CD4-positive, CD25-positive, alpha-beta regulatory T cell (primary cell): Measurements from ENCODE around the gene ITPKB. TPM values are rescaled to one million over a fixed set of nuclear protein-coding genes. Genes with fewer than 3 reads are reported as not detected.
"Not testable (repeated sequence)": the region's sequence is repeated elsewhere in the genome, so short reads cannot be mapped to it uniquely, and the experiment has no call there.

Experiments
- ATAC-seq, 2 donors: fragments of 150-1000 bp; cut with Tn5 transposase; one replicate each; pipeline ENCODE4 v1.10.0; 2021; ENCODE audit warnings: low read depth in 2 of 2, moderate number of reproducible peaks in 2 of 2, moderate library complexity in 1 of 2
- DNase-seq, 3 donors: peaks; one replicate each; pipeline versions ENCODE4 v3.0.0 to v3.0.0-alpha.2; 2012 to 2022; ENCODE audit warnings: mixed read lengths in 1 of 3
- H3K27ac ChIP-seq: one replicate; pipeline ENCODE4 v1.7.0; 2013; ENCODE audit warnings: mild to moderate bottlenecking, low read length; ENCODE audit not compliant: insufficient read depth, poor library complexity, severe bottlenecking
- H3K27me3 ChIP-seq: one replicate; pipeline ENCODE4 v1.7.0; 2013; ENCODE audit warnings: low read length; ENCODE audit not compliant: control insufficient read depth, insufficient read depth
- H3K36me3 ChIP-seq: one replicate; pipeline ENCODE4 v1.7.0; 2013; ENCODE audit warnings: mild to moderate bottlenecking, low read length, moderate library complexity; ENCODE audit not compliant: control insufficient read depth, insufficient read depth
- H3K4me1 ChIP-seq: 2 replicates; pipeline ENCODE4 v1.7.0; 2013; ENCODE audit warnings: mild to moderate bottlenecking, low read length; ENCODE audit not compliant: insufficient read depth, control insufficient read depth, poor library complexity, severe bottlenecking
- H3K4me3 ChIP-seq: one replicate; pipeline ENCODE4 v1.7.0; 2013; ENCODE audit warnings: low read depth, mild to moderate bottlenecking, low read length, moderate library complexity
- H3K9me3 ChIP-seq, 2 experiments: 1 replicate in 1 of 2; 2 replicates in 1 of 2; pipeline ENCODE4 v1.7.0; 2013; ENCODE audit warnings: low read length in 2 of 2, mild to moderate bottlenecking in 1 of 2, moderate library complexity in 1 of 2; ENCODE audit not compliant: control insufficient read depth in 2 of 2
- H3K27ac Mint-ChIP-seq, 3 donors: one replicate each; pipeline ENCODE4 v1.8.0; 2020 to 2022; ENCODE audit warnings: mild to moderate bottlenecking in 3 of 3, mixed read lengths in 3 of 3, moderate library complexity in 2 of 3
- H3K27me3 Mint-ChIP-seq: one replicate; pipeline ENCODE4 v1.8.0; 2022; ENCODE audit warnings: mild to moderate bottlenecking, mixed read lengths
- H3K36me3 Mint-ChIP-seq: one replicate; pipeline ENCODE4 v1.8.0; 2020; ENCODE audit warnings: mixed read lengths
- H3K4me1 Mint-ChIP-seq, 4 donors: one replicate each; pipeline ENCODE4 v1.8.0; 2020 to 2022; ENCODE audit warnings: mixed read lengths in 4 of 4, mild to moderate bottlenecking in 1 of 4
- H3K4me3 Mint-ChIP-seq, 4 donors: one replicate each; pipeline ENCODE4 v1.8.0; 2020 to 2022; ENCODE audit warnings: mild to moderate bottlenecking in 4 of 4, mixed read lengths in 4 of 4, moderate library complexity in 3 of 4
- H3K9me3 Mint-ChIP-seq, 7 donors: one replicate each; pipeline ENCODE4 v1.8.0; 2020 to 2022; ENCODE audit warnings: mixed read lengths in 7 of 7, mild to moderate bottlenecking in 3 of 7, moderate library complexity in 2 of 7
- polyA plus RNA-seq, 4 donors: library from polyadenylated mRNA; unstranded; fragments of 300-500 nt; fragmentation: Illumina TruSeq; gene quantifications; one replicate each; pipeline ENCODE4 v1.2.3, GENCODE V29; 2021
- total RNA-seq: library from RNA; stranded (reverse); gene quantifications from one replicate; pipeline ENCODE4 v1.2.3, GENCODE V29; 2022

ITPKB gene
- total and polyA plus RNA-seq, 5 donors from 2014 or later, result 38.5 to 216 (median 48.0) TPM

DNA sequence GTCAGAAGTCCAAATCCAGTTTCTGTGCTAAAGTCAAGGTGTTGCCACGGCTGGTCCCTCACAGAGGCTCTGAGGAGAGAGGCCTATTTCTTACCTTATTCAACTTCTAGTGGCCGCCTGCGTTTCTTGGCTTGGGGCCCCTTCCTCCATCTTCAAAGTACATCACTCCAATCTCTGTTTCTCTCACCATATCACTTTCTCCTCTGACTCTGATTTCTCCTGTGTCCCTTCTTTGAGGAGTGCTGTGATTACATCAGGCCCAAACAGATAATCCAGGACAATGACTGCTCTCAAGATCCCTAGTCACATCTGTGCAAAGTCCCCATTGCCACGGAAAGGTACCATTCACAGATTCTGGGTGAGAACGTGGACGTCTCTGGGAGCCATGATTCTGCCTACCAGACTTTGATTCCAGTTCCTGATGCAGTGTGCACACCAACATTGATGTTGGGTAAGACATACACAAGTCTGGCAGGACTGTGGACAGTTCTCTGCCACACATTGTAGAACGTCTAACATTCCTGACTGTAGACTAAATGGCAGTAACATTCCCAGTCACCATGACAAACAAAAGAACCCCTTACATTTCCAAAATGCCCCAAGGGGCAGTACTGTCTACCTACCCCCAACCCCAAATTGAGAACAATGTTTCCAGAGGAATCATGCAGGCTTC is 43.0 kb upstream of the ITPKB start:
- ATAC-seq, result no peak
- H3K36me3 Mint-ChIP-seq, result no peaks in the 10 kb centered on the region
- H3K4me3 Mint-ChIP-seq, result no peak overlapping the region
- H3K9me3 ChIP-seq, result peaks cover 0 to 1% of the 10 kb centered on the region in 2 experiments
- peaks cover 0 to 10% (median 6%) of the 10 kb centered on the region in 4 donors for H3K4me1 Mint-ChIP-seq
- H3K4me1 ChIP-seq, result no peaks in the 10 kb centered on the region
- H3K27me3 ChIP-seq, result no peaks in the 10 kb centered on the region
- H3K9me3 Mint-ChIP-seq, result peaks cover 0 to 3% (median 0%) of the 10 kb centered on the region in 7 donors
- H3K27ac Mint-ChIP-seq, result peak overlapping the region in 1 of 3 donors; percentile 10
- no peaks in the 10 kb centered on the region for H3K27me3 Mint-ChIP-seq
- H3K27ac ChIP-seq, result no peak overlapping the region
- DNase-seq, result no peak
- H3K36me3 ChIP-seq, result no peaks in the 10 kb centered on the region
- no peak overlapping the region for H3K4me3 ChIP-seq

- Histone ChIP-seq H3K36me3 (no peaks in the 10 kb centered on the region), H3K4me3 (no peak overlapping the region), H3K9me3 (peaks cover 0 to 1% of the 10 kb centered on the region in 2 experiments), H3K27ac (no peak overlapping the region), H3K27me3 (no peaks in the 10 kb centered on the region), H3K4me1 (no peaks in the 10 kb centered on the region)
- ATAC-seq (no peak), DNase-seq (no peak)
- no peak overlapping the region for H3K27ac Mint-ChIP-seq
- H3K27me3 Mint-ChIP-seq, result peaks cover 5% of the 10 kb centered on the region
- peaks cover 0 to 10% (median 6%) of the 10 kb centered on the region in 4 donors for H3K4me1 Mint-ChIP-seq
- H3K4me3 Mint-ChIP-seq, result peak overlapping the region in 1 of 4 donors; percentile 57
- no peaks in the 10 kb centered on the region for H3K36me3 Mint-ChIP-seq
- peaks cover 0 to 3% (median 0%) of the 10 kb centered on the region in 7 donors for H3K9me3 Mint-ChIP-seq
These were observed 40.5 kb upstream of the ITPKB start for GRCh38 chr1:226779561-226779960.

DNA sequence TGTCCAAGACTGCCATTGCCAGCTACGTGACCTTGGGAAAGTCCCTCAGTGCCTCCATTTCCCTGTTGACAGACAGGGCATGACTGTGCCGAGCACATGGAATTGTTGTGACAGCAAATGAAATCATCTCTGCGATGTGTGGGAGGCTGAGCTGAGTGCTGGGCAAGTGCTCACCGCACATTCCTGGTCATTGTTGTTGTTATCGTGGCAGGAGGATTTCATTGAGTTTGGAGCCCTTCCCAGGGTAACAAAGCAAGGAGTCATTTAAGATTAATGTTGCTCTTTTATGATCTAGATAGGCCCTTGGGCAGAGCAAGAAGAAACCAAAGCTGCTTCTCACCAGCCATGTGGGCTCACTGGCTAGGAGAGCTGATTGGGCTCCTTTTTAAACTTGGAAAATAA is 39.6 kb upstream of the ITPKB start:
- Mint-ChIP-seq H3K9me3 (peaks cover 0 to 3% (median 0%) of the 10 kb centered on the region in 7 donors), H3K27me3 (peaks cover 5% of the 10 kb centered on the region), H3K4me3 (no peak overlapping the region), H3K4me1 (peaks cover 0 to 10% (median 6%) of the 10 kb centered on the region in 4 donors), H3K36me3 (no peaks in the 10 kb centered on the region), H3K27ac (no peak overlapping the region)
- Histone ChIP-seq H3K9me3 (peaks cover 0 to 1% of the 10 kb centered on the region in 2 experiments), H3K36me3 (no peaks in the 10 kb centered on the region), H3K27me3 (no peaks in the 10 kb centered on the region), H3K27ac (no peak overlapping the region), H3K4me1 (no peaks in the 10 kb centered on the region), H3K4me3 (no peak overlapping the region)
- ATAC-seq (no peak), DNase-seq (no peak)

GRCh38 chr1:226776975-226777374 is 37.9 kb upstream of the ITPKB start:
- Histone ChIP-seq H3K4me1 (no peaks in the 10 kb centered on the region), H3K36me3 (no peaks in the 10 kb centered on the region), H3K27me3 (no peaks in the 10 kb centered on the region), H3K9me3 (peaks cover 0 to 1% of the 10 kb centered on the region in 2 experiments), H3K27ac (no peak overlapping the region), H3K4me3 (no peak overlapping the region)
- DNase-seq (no peak), ATAC-seq (no peak)
- Mint-ChIP-seq H3K36me3 (no peaks in the 10 kb centered on the region), H3K4me3 (no peak overlapping the region), H3K27me3 (peaks cover 5% of the 10 kb centered on the region), H3K4me1 (peaks cover 0 to 10% (median 6%) of the 10 kb centered on the region in 4 donors), H3K27ac (no peak overlapping the region), H3K9me3 (peaks cover 0 to 3% (median 0%) of the 10 kb centered on the region in 7 donors)

- no peaks in the 10 kb centered on the region for H3K36me3 ChIP-seq
- H3K27me3 Mint-ChIP-seq, result peaks cover 5% of the 10 kb centered on the region
- DNase-seq (no peak), ATAC-seq (no peak)
- no peak overlapping the region for H3K27ac ChIP-seq
- peaks cover 0 to 1% of the 10 kb centered on the region in 2 experiments for H3K9me3 ChIP-seq
- H3K27me3 ChIP-seq, result no peaks in the 10 kb centered on the region
- H3K4me3 Mint-ChIP-seq, result no peak overlapping the region
- no peaks in the 10 kb centered on the region for H3K36me3 Mint-ChIP-seq
- H3K4me1 ChIP-seq, result no peaks in the 10 kb centered on the region
- no peak overlapping the region for H3K27ac Mint-ChIP-seq
- H3K9me3 Mint-ChIP-seq, result peaks cover 0 to 3% (median 0%) of the 10 kb centered on the region in 7 donors
- H3K4me1 Mint-ChIP-seq, result peaks cover 0 to 10% (median 5%) of the 10 kb centered on the region in 4 donors
- no peak overlapping the region for H3K4me3 ChIP-seq
These were observed 37.0 kb upstream of the ITPKB start for GRCh38 chr1:226776066-226776465.

DNA sequence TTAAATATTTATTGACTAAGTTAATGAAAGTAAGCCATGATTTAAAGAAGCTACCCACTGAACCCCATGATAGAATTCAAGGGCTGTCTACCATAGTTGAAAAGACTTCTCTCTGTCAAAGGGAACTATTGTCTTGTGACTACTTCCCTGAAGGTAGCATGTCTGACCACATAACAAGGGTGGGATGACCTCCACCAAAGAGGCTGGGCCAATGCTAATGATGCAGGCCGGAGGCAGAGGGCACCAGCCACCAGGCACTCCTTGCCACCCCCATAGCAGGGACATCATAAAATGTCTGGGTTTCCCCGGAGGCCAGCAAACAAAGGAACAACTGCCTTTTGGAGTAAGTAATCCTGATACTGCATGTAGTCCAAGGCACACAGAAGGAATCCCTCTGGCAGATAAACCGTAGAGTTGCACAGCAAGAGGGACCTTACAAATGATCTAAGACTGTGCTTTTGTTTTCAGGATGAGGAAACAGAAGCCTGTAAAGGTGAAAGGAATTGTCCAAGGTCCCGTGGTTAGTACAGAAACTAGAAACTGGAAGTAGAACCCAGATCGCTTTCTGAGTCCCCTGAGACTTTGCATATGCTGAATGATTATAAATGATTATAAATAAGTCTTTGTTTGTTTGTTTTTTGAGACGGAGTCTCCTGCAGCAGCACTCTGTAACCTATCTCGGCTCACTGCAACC is 33.5 kb upstream of the ITPKB start:
- no peak for ATAC-seq
- H3K36me3 ChIP-seq, result no peaks in the 10 kb centered on the region
- Mint-ChIP-seq H3K9me3 (no peaks in the 10 kb centered on the region), H3K4me3 (no peak overlapping the region), H3K27ac (no peak overlapping the region), H3K27me3 (peaks cover 11% of the 10 kb centered on the region), H3K36me3 (no peaks in the 10 kb centered on the region), H3K4me1 (peaks cover 0 to 3% (median 0%) of the 10 kb centered on the region in 4 donors)
- H3K27me3 ChIP-seq, result no peaks in the 10 kb centered on the region
- DNase-seq, result no peak
- no peaks in the 10 kb centered on the region for H3K4me1 ChIP-seq
- no peak overlapping the region for H3K4me3 ChIP-seq
- H3K9me3 ChIP-seq, result peaks cover 0 to 1% of the 10 kb centered on the region in 2 experiments
- no peak overlapping the region for H3K27ac ChIP-seq

DNA sequence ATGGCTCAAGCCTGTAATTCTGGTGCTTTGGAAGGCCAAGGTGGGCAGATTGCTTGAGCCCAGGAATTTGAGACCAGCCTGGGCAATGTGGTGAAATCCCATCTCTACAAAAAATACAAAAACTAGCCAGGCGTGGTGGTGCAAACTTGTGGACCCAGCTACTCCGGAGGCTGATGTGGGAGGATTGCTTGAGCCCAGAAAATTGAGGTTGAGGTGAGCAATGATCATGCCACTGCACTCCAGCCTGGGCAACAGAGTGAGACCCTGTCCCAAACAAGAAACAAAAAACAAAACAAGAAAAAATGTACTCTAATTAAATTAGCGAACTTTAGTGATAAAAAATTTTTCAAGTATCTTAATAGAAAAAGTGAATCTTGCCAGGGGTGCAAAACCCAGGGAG is 28.1 kb upstream of the ITPKB start:
- not testable (repeated sequence) for ATAC-seq, H3K27me3 Mint-ChIP-seq, H3K27ac Mint-ChIP-seq, H3K9me3 Mint-ChIP-seq, H3K36me3 Mint-ChIP-seq, DNase-seq, H3K4me3 ChIP-seq, H3K4me1 ChIP-seq, H3K4me3 Mint-ChIP-seq, H3K27ac ChIP-seq, H3K9me3 ChIP-seq, H3K36me3 ChIP-seq, H3K27me3 ChIP-seq
- H3K4me1 Mint-ChIP-seq, result peaks cover 6 to 24% (median 11%) of the 10 kb centered on the region in 4 donors
